ENCODE measurements around the gene ALDH1L1.

Gene ALDH1L1

DNA sequence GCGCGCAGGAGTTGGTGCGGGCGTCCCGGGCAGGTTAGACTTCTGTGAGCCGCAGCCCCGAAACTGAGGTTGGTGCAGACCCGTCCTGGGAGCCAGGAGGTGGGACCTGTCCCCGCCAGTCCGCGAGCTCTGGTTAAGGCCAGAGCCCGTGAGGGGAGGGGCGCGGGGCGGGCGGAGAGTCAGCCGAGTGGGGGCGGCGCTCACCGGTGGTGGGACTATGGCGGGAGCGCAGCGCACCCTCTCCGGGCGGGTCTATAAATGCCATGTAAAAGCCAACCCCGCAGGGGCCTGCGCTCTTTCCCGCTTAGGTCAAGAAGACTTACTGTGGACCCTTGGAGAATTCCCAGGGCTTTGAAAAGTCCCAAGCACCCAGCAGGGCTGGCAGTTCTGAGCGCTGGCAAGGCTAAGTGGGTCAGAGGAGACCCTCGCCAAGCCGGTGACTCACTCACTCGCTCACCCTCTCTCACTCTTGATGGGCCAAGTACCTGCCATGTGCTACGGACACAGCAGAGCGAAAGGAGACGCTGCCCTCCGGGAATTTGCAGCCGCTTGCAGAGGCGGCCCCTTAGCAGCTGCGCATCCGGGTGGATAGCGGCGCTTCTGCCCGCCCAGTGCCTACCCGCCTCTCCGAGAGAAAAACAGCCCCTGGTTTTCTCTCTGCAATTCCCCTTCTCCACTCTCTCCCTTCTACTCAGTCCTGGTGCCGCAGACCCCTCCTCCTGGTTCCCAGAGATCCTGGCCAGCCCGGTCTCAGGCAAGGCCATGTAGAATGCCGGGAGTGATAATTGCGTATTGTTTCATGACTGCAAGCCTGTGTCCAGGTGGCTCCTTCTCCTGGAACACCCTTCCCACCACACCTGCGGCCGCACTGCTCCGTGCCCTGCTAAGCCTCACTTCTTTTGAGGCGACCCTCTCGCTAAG is at the start of gene ALDH1L1:
ALDH1L1 (minus strand) TSS at position 110 of the 921 bp plus-strand sequence. CDS start 19,607 bp downstream, outside the sequence.
- DNase-seq (ENCODE audit: low read depth), result no peak

GRCh38 chr3:126226374-126226773 is 46.0 kb upstream of the ALDH1L1 start:
- DNase-seq (ENCODE audit: low read depth), result no peak

DNA sequence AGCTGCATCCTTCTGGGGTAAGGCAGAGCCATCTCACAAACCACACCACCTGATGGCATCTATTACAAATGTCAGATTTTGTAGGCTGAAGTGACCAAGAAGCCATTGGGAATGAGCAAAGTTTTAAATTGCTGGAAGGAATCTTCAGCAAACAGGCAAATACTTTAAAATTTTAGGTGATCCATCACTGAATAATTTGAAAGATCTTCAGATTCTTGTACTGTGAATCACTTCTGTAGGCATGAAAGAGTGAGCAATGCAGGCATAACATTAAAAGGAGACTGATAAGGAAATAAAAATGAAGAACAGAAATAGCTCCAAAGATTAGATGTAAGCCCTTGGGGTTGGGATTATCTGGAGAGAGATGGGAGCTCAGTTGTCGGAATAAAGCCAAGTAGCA is 36.0 kb upstream of the ALDH1L1 start:
- no peak for DNase-seq (ENCODE audit: low read depth)

DNA sequence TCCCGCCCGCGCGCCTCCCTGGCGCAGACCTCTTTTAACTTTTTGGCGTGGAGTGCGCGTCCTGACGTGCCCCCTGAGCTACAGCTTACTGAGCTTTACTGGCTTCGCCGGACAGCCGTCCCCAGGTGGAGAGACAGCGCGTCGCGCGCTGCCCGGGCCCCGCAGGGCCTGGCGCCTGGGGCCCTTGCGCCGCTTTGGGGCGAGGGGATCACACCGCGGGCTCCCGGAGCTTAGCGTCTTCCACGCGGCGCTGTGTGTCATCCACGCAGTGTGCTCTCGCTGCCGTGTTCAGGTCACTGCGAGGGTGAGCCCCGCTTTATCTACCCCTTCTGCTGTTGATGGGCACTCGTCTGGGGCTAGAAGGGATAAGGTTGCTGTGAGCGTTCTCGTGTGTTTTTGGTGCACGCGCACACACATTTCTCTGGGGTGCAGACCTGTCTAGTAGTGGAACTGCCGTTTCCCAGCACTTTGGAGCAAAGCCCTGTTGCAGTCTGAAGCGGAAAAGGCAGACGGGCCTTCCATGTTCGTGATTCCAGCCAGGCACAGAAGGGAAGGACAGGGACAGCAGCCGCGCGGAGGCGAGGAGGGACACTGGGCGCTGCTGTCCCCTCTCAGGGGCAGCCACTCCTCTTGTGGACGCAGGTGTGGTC is 33.1 kb upstream of the ALDH1L1 start:
- DNase-seq (ENCODE audit: low read depth), result no peak

GRCh38 chr3:126212620-126213378 is 32.4 kb upstream of the ALDH1L1 start:
- DNase-seq (ENCODE audit: low read depth), result no peak

DNA sequence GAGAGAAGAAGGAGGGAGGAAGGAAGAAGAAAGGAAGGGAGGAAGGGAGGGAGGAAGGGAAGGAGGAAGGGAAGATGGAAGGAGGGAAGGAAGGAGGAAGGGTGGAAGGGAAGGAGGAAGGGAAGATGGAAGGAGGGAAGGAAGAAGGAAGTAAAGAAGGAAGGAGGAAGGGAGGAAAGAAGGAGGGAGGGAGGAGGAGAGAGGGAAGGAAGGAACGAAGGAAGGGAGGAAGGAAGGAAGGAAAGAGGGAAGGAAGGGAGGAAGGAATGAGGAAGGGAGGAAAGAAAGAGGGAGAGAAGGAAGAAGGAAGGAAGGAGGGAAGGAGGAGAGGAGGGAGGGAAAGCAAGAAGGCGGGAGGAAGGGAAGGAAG is 31.8 kb upstream of the ALDH1L1 start:
- no peak for DNase-seq (ENCODE audit: low read depth)

DNA sequence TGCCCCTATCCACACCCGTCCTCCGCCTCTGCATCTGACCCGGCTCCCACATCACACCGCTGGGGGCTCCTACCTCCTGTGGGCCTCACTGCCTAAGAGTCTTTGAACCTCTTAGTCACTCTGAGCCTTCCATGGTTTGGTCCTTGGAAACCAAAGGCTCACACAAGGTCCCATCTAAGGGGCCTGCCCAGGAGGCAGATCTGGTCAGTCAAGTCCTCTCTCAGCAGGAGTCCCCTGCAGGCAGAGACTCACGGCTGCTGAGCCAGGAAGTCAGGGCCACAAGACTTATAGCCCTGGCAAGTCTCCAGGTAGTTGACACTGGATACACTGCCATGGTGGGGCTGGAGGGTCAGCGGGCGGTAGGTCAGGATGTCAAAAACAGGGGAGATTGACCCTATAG is 31.2 kb upstream of the ALDH1L1 start:
- no peak for DNase-seq (ENCODE audit: low read depth)

GRCh38 chr3:126210606-126211005 is 30.2 kb upstream of the ALDH1L1 start:
- no peak for DNase-seq (ENCODE audit: low read depth)

GRCh38 chr3:126209741-126210140 is 29.4 kb upstream of the ALDH1L1 start:
- DNase-seq (ENCODE audit: low read depth), result no peak

DNA sequence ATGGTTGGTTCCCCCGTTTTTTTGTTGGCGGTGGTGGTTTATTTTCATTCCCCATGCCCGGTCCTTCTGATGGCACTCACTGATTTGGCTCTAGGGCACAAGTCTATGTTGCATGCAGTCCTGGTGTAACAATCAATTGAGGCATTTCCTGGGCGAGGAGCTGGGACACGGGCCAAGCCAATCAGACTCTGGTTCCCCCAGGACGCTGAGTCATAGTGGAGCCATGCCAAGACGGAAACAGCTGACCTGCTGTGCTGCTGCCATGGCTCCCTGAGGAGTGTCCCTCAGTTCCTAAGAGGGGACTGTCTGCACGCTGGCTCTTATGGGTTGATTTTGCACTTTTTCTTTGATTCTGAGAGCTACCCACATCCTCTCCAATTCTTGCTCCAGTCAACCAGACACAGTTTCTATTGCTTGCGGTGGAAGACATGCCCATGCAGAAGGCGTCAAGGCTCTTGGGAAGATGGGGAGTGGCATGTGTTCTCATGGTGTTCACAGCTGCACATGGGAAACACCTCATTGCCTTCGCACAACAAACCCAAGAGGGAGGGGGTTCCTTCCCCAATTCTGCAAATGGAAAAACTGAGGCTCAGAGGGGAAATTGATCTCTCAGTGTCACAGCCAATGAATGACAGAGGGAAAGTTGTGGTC is 28.3 kb upstream of the ALDH1L1 start:
- no peak for DNase-seq (ENCODE audit: low read depth)

DNA sequence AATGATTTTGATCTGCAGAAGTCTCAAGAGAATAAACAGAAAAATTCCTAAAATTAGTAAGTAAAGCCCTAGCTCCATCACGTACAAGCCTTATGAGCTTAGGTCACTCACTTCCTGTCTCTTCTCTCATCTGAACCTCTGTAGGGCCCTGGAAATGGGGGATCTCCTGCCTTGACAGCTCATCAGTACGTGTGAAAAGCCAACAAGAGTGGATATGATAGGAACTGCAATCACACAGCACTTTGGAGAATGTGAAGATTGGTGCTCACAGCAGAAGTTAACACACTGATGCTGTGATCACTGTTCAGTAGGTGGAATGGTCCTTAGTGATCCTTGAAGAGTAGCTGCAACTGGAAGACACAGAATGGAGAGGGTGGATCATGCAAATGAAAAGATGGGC is 27.8 kb upstream of the ALDH1L1 start:
- DNase-seq (ENCODE audit: low read depth), result no peak

DNA sequence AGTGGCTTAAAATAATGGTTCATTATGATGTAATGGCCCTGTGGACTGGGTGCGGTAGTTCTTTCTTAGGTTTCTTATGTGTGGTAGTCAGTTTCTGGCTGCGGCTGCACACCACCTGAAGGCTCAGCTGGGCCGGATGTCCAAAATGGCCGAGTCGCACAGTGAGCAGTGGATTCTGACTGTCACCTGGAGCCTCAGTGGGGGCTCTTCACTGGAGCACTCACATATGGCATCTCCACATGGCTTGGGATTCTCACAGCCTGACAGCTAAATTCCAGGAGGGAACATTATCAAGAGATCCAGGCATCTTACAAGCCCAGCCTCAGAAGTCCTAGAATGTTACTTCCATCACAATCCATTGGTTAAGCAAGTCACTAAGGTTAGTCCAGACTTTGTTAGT is 26.8 kb upstream of the ALDH1L1 start:
- DNase-seq (ENCODE audit: low read depth), result no peak

- DNase-seq (ENCODE audit: low read depth), result no peak
Observed at GRCh38 chr3:126205717-126206655, 25.6 kb upstream of the ALDH1L1 start.

- DNase-seq (ENCODE audit: low read depth), result no peak
Observed at GRCh38 chr3:126202680-126203079, 22.3 kb upstream of the ALDH1L1 start.

DNA sequence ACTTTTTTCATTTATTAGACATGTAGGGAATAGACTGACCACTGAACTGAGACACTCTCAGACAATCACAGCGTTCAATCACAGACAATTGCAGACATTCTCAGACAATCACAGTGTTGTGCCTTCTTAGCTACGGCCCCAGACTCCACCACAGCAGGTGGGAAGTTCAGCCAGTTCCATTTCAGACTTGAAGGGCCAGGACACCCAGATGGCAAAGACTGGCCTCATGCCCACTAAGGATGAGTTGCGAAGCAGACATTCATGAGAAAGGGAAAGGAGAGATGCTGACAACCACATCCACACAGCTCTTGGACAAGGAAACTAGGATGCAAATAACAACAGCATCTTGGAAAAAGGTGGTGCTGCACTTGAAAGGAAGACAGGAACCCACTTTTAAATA is 21.9 kb upstream of the ALDH1L1 start:
- no peak for DNase-seq (ENCODE audit: low read depth)

DNA sequence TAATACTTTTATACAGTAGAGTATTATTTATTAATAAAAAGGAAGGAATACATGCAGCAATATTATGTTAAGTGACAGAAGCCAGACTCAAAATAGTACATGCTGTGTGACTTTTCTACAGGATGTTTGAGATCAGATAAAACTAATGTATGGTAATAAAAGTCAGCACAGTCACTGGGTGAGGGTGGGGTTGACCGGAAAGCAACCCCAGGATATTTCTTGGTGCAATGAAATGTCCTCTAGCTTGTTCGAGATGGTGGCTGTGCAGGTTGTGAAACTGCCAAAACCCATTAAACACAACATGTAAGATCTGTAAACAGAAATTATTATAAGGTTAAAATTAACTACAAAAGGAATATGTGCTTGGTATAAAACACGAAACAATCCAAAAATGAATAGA is 20.8 kb upstream of the ALDH1L1 start:
- no peak for DNase-seq (ENCODE audit: low read depth)

- DNase-seq (ENCODE audit: low read depth), result no peak
Observed at GRCh38 chr3:126200534-126200933, 20.1 kb upstream of the ALDH1L1 start.

DNA sequence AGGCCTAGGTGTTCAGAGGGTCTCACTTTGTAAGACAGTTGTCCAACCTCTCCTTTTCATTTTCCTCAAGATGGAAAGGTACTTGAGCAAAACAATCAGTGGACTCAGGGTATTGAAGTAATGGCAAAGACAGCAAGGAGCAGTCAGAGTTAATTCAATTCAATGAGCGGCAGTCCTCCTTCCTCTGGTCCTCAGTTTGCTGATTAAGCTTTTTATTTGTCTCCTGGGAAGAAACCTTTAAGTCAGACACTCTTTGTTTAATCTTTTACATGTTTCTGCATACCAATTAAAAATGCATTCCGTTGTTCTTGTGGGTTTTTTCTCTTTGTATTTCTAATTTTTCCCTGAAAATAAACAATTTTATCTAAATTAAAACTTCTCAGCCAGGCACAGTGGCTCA is 18.9 kb upstream of the ALDH1L1 start:
- no peak for DNase-seq (ENCODE audit: low read depth)

GRCh38 chr3:126197854-126198584 is 17.6 kb upstream of the ALDH1L1 start:
- DNase-seq (ENCODE audit: low read depth), result no peak

- no peak for DNase-seq (ENCODE audit: low read depth)
Observed at GRCh38 chr3:126197343-126197742, 17.0 kb upstream of the ALDH1L1 start.
